Peyer's patch (tissue), 4 donors: Measurements from ENCODE around the gene PTGDR2. TPM values are rescaled to one million over a fixed set of nuclear protein-coding genes. Genes with fewer than 3 reads are reported as not detected.

Source experiments
- DNase-seq, 3 donors: peaks; one replicate each; pipeline ENCODE4 v3.0.0-alpha.2; 2017 to 2019
- H3K27ac ChIP-seq, 4 donors: fragments of 200-600 bp; sonication (generic); one replicate each; pipeline ENCODE4 v1.5.1; 2016 to 2019
- H3K27me3 ChIP-seq, 2 donors: fragments of 200-600 bp; sonication (generic); one replicate each; pipeline ENCODE4 v1.5.1; 2019
- H3K36me3 ChIP-seq, 3 donors: fragments of 200-600 bp; sonication (generic); one replicate each; pipeline ENCODE4 v1.5.1; 2016 to 2019
- H3K4me1 ChIP-seq, 4 donors: fragments of 200-600 bp; sonication (generic); one replicate each; pipeline ENCODE4 v1.5.1; 2016 to 2019
- H3K4me3 ChIP-seq, 4 donors: fragments of 200-600 bp; sonication (generic); 1 replicate in 3 of 4; 2 replicates in 1 of 4; pipeline ENCODE4 v1.5.1; 2016 to 2019; ENCODE audit warnings: mild to moderate bottlenecking in 1 of 4
- H3K9me3 ChIP-seq, 4 donors: fragments of 200-600 bp; sonication (generic); one replicate each; pipeline ENCODE4 v1.5.1; 2016 to 2019; ENCODE audit warnings: mild to moderate bottlenecking in 1 of 4
- POLR2A ChIP-seq, 2 donors: fragments of 450-650 bp; IDR thresholded peaks; one replicate each; pipeline ENCODE4 v1.5.1; 2017; ENCODE audit warnings: antibody characterized with exemption in 2 of 2, mild to moderate bottlenecking in 2 of 2, moderate library complexity in 2 of 2
- total RNA-seq, 4 donors: library from RNA; depleted of rRNA; stranded (reverse); fragments of >200 nt; gene quantifications; one replicate each; pipeline ENCODE4 v1.1.0, GENCODE V29; 2016
- TF ChIP-seq, protein P1 (sequence below), 6 experiments: fragments of 450-650 bp in 4 of 6; fragments of 200-600 bp in 2 of 6; sonication (generic) in 1 of 6; IDR thresholded peaks; one replicate each; pipeline ENCODE4 v1.5.1; 2017 to 2019; ENCODE audit warnings: antibody characterized with exemption in 6 of 6, mild to moderate bottlenecking in 3 of 6, moderate library complexity in 1 of 6

Gene PTGDR2
- total RNA-seq, 4 donors from 2014 or later: 1.5 to 18.2 (median 2.6) TPM

DNA sequence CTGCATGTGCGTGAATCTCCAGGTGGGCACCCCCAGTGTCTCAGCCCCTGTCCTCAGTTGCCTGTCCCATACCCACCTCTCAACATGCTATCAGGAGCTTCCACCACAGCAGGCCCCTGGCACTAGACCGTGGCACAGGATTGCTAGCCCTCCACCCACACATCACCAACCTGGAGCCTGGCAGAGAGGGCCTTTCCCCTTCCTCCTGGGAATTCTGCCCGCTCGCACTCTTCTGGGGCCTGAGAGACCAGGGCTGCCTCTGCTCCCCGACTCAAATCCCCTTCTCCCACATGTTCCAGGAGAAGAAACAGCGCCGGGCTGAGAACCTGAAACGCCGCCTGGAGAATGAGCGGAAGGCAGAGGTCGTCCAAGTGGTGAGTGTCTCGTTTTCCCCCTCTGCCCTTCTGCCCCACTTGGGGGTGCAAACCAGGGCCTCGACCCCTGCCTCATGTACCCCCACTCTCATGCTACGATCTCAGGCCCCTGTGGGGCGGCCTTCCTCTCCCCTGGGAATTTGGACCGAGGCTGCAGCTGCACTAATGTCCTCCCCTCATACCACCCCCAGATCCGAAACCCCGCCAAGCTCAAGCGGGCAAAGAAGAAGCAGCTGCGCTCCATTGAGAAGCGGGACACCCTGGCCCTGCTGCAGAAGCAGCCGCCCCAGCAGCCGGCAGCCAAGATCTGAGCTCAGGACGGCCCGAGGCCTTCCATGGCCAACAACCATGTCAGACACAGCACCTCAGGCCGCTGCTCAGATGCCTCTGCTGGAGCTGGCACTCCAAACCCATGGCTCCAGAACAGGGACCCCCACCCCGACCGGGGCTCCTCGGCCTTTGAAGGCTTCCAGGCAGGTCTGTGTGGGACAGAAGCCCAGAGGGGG, 5.9 kb downstream of the PTGDR2 start:
- no peak for DNase-seq
- Histone ChIP-seq H3K27ac (no peak overlapping the region), H3K9me3 (no peaks in the 10 kb centered on the region), H3K4me3 (no peak overlapping the region), H3K4me1 (peaks cover 0 to 10% (median 0%) of the 10 kb centered on the region in 4 donors), H3K27me3 (no peaks in the 10 kb centered on the region), H3K36me3 (peaks cover 0 to 36% (median 0%) of the 10 kb centered on the region in 3 donors)
- TF ChIP-seq POLR2A (IDR thresholded peaks at IDR 0.05): no peak
- TF ChIP-seq, protein P1, sequence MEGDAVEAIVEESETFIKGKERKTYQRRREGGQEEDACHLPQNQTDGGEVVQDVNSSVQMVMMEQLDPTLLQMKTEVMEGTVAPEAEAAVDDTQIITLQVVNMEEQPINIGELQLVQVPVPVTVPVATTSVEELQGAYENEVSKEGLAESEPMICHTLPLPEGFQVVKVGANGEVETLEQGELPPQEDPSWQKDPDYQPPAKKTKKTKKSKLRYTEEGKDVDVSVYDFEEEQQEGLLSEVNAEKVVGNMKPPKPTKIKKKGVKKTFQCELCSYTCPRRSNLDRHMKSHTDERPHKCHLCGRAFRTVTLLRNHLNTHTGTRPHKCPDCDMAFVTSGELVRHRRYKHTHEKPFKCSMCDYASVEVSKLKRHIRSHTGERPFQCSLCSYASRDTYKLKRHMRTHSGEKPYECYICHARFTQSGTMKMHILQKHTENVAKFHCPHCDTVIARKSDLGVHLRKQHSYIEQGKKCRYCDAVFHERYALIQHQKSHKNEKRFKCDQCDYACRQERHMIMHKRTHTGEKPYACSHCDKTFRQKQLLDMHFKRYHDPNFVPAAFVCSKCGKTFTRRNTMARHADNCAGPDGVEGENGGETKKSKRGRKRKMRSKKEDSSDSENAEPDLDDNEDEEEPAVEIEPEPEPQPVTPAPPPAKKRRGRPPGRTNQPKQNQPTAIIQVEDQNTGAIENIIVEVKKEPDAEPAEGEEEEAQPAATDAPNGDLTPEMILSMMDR (IDR thresholded peaks at IDR 0.05): no peak

DNA sequence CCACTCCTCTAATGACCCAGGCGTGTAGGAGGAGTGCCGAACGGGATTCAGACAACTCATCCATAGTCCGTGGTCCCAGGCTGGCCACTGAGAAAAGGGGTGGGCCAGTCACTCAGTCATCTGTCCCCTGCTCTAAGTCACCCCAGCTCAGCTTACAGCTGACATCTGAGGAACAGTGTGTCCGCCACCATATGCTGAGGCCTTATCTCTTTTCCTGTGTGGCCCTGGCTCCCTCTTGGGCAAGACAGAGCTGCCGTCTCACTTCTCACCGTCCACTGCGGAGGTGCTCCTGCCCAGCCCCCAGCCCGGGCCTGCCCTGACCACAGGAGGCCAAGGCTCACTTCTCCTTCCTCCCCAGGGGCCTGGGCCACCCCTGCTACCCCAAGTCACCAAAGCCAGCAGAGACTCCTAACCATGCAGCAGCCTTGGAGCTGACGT, 7.0 kb downstream of the PTGDR2 start:
- Histone ChIP-seq H3K36me3 (peaks cover 0 to 36% (median 0%) of the 10 kb centered on the region in 3 donors), H3K4me3 (no peak overlapping the region), H3K27me3 (no peaks in the 10 kb centered on the region), H3K27ac (no peak overlapping the region), H3K4me1 (peaks cover 0 to 22% (median 0%) of the 10 kb centered on the region in 4 donors), H3K9me3 (no peaks in the 10 kb centered on the region)
- DNase-seq: no peak
- TF ChIP-seq POLR2A (IDR thresholded peaks at IDR 0.05): no peak
- TF ChIP-seq, protein P1 (IDR thresholded peaks at IDR 0.05): no peak

DNA sequence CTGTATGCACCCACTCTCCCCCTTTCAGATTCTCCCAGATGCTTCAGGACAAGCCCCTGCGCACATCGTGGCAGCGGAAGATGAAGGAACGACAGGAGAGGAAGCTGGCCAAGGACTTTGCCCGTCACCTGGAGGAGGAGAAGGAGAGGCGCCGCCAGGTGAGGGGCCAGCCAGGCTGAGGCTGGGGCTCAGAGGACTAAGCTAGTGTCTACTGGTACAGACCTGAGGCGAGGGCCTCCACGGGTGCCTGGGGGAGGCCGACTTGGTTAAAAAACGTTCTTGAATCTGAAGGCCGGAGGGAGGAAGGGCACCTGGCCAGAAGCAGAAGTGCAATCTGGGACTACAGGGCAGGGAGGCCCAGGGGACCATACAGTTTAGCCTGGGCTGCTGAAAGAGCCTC, 7.9 kb downstream of the PTGDR2 start:
- TF ChIP-seq, protein P1 (IDR thresholded peaks at IDR 0.05): no peak
- TF ChIP-seq POLR2A (IDR thresholded peaks at IDR 0.05): no peak
- DNase-seq: no peak
- H3K4me1 ChIP-seq: peaks cover 0 to 30% (median 3%) of the 10 kb centered on the region in 4 donors
- H3K27me3 ChIP-seq: no peaks in the 10 kb centered on the region
- no peak overlapping the region for H3K4me3 ChIP-seq
- no peak overlapping the region for H3K27ac ChIP-seq
- peaks cover 0 to 35% (median 0%) of the 10 kb centered on the region in 3 donors for H3K36me3 ChIP-seq
- no peaks in the 10 kb centered on the region for H3K9me3 ChIP-seq

DNA sequence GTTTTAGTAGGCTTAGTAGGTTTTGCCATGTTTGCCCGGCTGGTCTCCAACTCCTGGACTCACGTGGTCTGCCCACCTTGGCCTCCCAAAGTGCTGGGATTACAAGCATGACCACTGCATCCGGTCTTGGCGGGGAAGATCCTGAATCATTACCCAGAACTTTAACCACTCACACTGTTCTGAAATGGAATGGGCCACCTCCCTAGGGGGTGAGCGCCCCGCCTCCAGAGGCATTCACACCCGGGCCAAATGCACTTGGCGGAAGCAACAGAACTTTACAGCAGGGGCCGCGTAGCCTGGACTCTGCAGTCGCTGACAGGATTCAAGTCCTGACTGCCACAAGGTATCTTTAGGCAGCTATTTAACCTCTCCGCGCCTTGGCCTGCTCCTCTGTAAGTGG, 8.5 kb downstream of the PTGDR2 start:
- H3K4me3 ChIP-seq: no peak overlapping the region
- DNase-seq: no peak
- H3K27ac ChIP-seq: no peak overlapping the region
- no peaks in the 10 kb centered on the region for H3K9me3 ChIP-seq
- H3K36me3 ChIP-seq: peaks cover 0 to 29% (median 0%) of the 10 kb centered on the region in 3 donors
- peaks cover 0 to 36% (median 8%) of the 10 kb centered on the region in 4 donors for H3K4me1 ChIP-seq
- TF ChIP-seq, protein P1 (IDR thresholded peaks at IDR 0.05): no peak
- H3K27me3 ChIP-seq: no peaks in the 10 kb centered on the region

DNA sequence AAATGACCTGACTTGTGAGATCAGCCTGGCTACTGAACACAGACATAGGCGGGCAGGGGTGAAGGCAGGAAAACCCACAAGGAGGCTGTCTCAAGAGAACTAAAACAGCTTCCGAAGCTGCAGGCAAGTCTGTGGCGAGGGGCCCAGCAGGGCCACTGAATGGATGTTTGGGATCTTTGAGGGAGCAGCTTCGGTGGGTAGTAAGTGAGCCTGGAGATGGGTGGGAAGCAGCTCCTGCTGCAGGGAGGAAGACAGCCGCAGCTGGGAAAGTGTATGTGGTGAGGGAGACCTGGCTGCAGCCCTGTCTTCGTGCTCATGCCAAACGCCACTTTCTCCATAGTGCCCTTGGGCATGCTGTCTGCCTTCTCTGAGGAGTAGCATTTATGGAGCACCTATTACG, 10.4 kb downstream of the PTGDR2 start:
- no peaks in the 10 kb centered on the region for H3K27me3 ChIP-seq
- H3K9me3 ChIP-seq: no peaks in the 10 kb centered on the region
- TF ChIP-seq, protein P1 (IDR thresholded peaks at IDR 0.05): no peak
- TF ChIP-seq POLR2A (IDR thresholded peaks at IDR 0.05): no peak
- no peak for DNase-seq
- H3K36me3 ChIP-seq: peaks cover 0 to 25% (median 0%) of the 10 kb centered on the region in 3 donors
- no peak overlapping the region for H3K27ac ChIP-seq
- H3K4me1 ChIP-seq: peaks cover 0 to 44% (median 12%) of the 10 kb centered on the region in 4 donors
- no peak overlapping the region for H3K4me3 ChIP-seq
